NCI-H2227 (cell line): Measurements from ENCODE around the gene TAF11L11.
"Not testable (repeated sequence)": the region's sequence is repeated elsewhere in the genome, so short reads cannot be mapped to it uniquely, and the experiment has no call there.

Source experiments
- DNase-seq: peaks from one replicate; lab custom pipeline; 2025; ENCODE audit not compliant: unreplicated experiment; lab: John Stamatoyannopoulos, UW

TAF11L11 gene

GRCh38 chr5:17603880-17604279 is at the start of gene TAF11L11:
TAF11L11 (plus strand) TSS chr5:17604183.
- not testable (repeated sequence) for DNase-seq

GRCh38 chr5:17585658-17586057 is 18.3 kb upstream of the TAF11L11 start, which contains the start of gene TAF11L7:
TAF11L7 (minus strand) TSS chr5:17585758.
- DNase-seq = not testable (repeated sequence)

GRCh38 chr5:17590860-17591259 is 13.1 kb upstream of the TAF11L11 start, which contains the start of gene TAF11L8:
TAF11L8 (minus strand) TSS chr5:17590960.
- not testable (repeated sequence) for DNase-seq

- DNase-seq = not testable (repeated sequence)
These were observed 9.7 kb upstream of the TAF11L11 start, which contains the start of gene TAF11L9 for GRCh38 chr5:17594255-17594654. TAF11L9 (minus strand) TSS chr5:17594394.

- DNase-seq = not testable (repeated sequence)
These were observed 6.3 kb upstream of the TAF11L11 start, which contains the start of gene TAF11L10 for GRCh38 chr5:17597728-17598127. TAF11L10 (minus strand) TSS chr5:17597828.

GRCh38 chr5:17604951-17605350 is 968 bp downstream of the TAF11L11 start:
- no peak for DNase-seq

- DNase-seq = not testable (repeated sequence)
These were observed 3.5 kb downstream of the TAF11L11 start for GRCh38 chr5:17607461-17607860.

- DNase-seq = not testable (repeated sequence)
These were observed 6.1 kb downstream of the TAF11L11 start, which contains the start of gene TAF11L12 for GRCh38 chr5:17610092-17610491. TAF11L12 (plus strand) TSS chr5:17610392.

GRCh38 chr5:17614872-17615605 is 11.1 kb downstream of the TAF11L11 start:
- no peak for DNase-seq

- DNase-seq = no peak
These were observed 15.4 kb downstream of the TAF11L11 start for GRCh38 chr5:17619354-17619753.

- no peak for DNase-seq
These were observed 16.6 kb downstream of the TAF11L11 start for GRCh38 chr5:17620627-17621026.

- DNase-seq = no peak
These were observed 21.7 kb downstream of the TAF11L11 start for GRCh38 chr5:17625686-17626085.

- DNase-seq = not testable (repeated sequence)
These were observed 27.8 kb downstream of the TAF11L11 start, which contains the start of gene TAF11L13 for GRCh38 chr5:17631788-17632187. TAF11L13 (plus strand) TSS chr5:17632088.

- DNase-seq = no peak
These were observed 30.2 kb downstream of the TAF11L11 start, which contains the start of gene TAF11L14 for GRCh38 chr5:17634160-17634559. TAF11L14 (plus strand) TSS chr5:17634460.

- DNase-seq = not testable (repeated sequence)
These were observed 45.2 kb downstream of the TAF11L11 start for GRCh38 chr5:17649232-17649631.

GRCh38 chr5:17655201-17655759 is 51.3 kb downstream of the TAF11L11 start:
- not testable (repeated sequence) for DNase-seq
